CD4-positive, alpha-beta T cell treated with Interleukin-6 at 100 ng/mL for 8 hours (primary cell): ENCODE data around the gene TYW1.
"Not testable (repeated sequence)": the region's sequence is repeated elsewhere in the genome, so short reads cannot be mapped to it uniquely, and the experiment has no call there.

Experiments
- DNase-seq: peaks from one replicate; pipeline ENCODE4 v3.0.0-alpha.2; 2020; ENCODE audit warnings: mixed read lengths, low spot score

The TYW1 gene

GRCh38 chr7:67189801-67190465 lies 193.3 kb downstream of the TYW1 start:
- not testable (repeated sequence) for DNase-seq

- DNase-seq, result not testable (repeated sequence)
Measured at GRCh38 chr7:67191002-67191720, 194.5 kb downstream of the TYW1 start.

GRCh38 chr7:67192123-67192702 lies 195.6 kb downstream of the TYW1 start:
- DNase-seq, result not testable (repeated sequence)

GRCh38 chr7:67192889-67193613 lies 196.4 kb downstream of the TYW1 start:
- not testable (repeated sequence) for DNase-seq

GRCh38 chr7:67196176-67196575 lies 199.5 kb downstream of the TYW1 start:
- not testable (repeated sequence) for DNase-seq

GRCh38 chr7:67198865-67199526 lies 202.4 kb downstream of the TYW1 start:
- DNase-seq, result not testable (repeated sequence)

GRCh38 chr7:67205772-67206171 lies 209.1 kb downstream of the TYW1 start:
- not testable (repeated sequence) for DNase-seq

- no peak for DNase-seq
Measured at GRCh38 chr7:67206452-67206851, 209.8 kb downstream of the TYW1 start.

- not testable (repeated sequence) for DNase-seq
Measured at GRCh38 chr7:67208656-67209055, 212.0 kb downstream of the TYW1 start.

GRCh38 chr7:67209256-67209655 lies 212.6 kb downstream of the TYW1 start:
- no peak for DNase-seq

GRCh38 chr7:67210567-67210966 lies 213.9 kb downstream of the TYW1 start:
- DNase-seq, result no peak

- DNase-seq, result not testable (repeated sequence)
Measured at GRCh38 chr7:67211650-67212330, 215.2 kb downstream of the TYW1 start.

- DNase-seq, result not testable (repeated sequence)
Measured at GRCh38 chr7:67213038-67213437, 216.4 kb downstream of the TYW1 start.

GRCh38 chr7:67223551-67223950 lies 226.9 kb downstream of the TYW1 start:
- not testable (repeated sequence) for DNase-seq

GRCh38 chr7:67226340-67226907 lies 229.8 kb downstream of the TYW1 start:
- not testable (repeated sequence) for DNase-seq

- not testable (repeated sequence) for DNase-seq
Measured at GRCh38 chr7:67226967-67227366, 230.3 kb downstream of the TYW1 start.

GRCh38 chr7:67229018-67229417 lies 232.4 kb downstream of the TYW1 start:
- DNase-seq, result not testable (repeated sequence)

GRCh38 chr7:67230029-67230428 lies 233.4 kb downstream of the TYW1 start:
- DNase-seq, result not testable (repeated sequence)

- DNase-seq, result not testable (repeated sequence)
Measured at GRCh38 chr7:67233506-67233905, 236.9 kb downstream of the TYW1 start.

GRCh38 chr7:67236216-67236615 lies 239.6 kb downstream of the TYW1 start:
- DNase-seq, result not testable (repeated sequence)

- not testable (repeated sequence) for DNase-seq
Measured at GRCh38 chr7:67242871-67243270, 246.2 kb downstream of the TYW1 start.
